K562 (cell line): ENCODE measurements around the gene CPED1. TPM values are rescaled to one million over a fixed set of nuclear protein-coding genes. Genes with fewer than 3 reads are reported as not detected.

Experiments
- ATAC-seq: fragments of 200-7000 bp; cut with Tn5 transposase; 3 replicates; pipeline ENCODE4 v1.9.1; 2020; ENCODE audit warnings: moderate library complexity
- BruUV-seq: library from RNA; stranded (reverse); fragments of 400-500 nt; replicated peaks from 2 replicates; lab custom pipeline; 2021; lab: Mats Ljungman, UMichigan
- CTCF ChIA-PET: fragments of 300-600 bp; formaldehyde crosslinking; extraction: SDS; loops from one replicate; lab custom pipeline; 2021; ENCODE audit warnings: low intra/inter-chr PET ratio; lab: Yijun Ruan, JAX
- POLR2A ChIA-PET: fragments of 300-600, 350-650 bp; sonication (Branson Sonifier 250); formaldehyde crosslinking; extraction: SDS; loops from one replicate; lab custom pipeline; 2021; ENCODE audit warnings: antibody characterized with exemption, inconsistent platforms; lab: Yijun Ruan, JAX
- DNase-seq, 4 experiments: peaks; one replicate each; pipeline versions ENCODE4 v3.0.0 to v3.0.0-alpha.2; 2011 to 2018; ENCODE audit warnings: low spot score in 3 of 4, mixed read lengths in 3 of 4; ENCODE audit errors: extremely low read depth in 1 of 4
- FAIRE-seq: peaks from 2 replicates; lab custom pipeline; 2011; peaks lifted over from hg19 to GRCh38; lab: Jason Lieb, UNC
- H2AFZ ChIP-seq: 2 replicates; pipeline ENCODE4 v1.6.0; 2011; ENCODE audit warnings: low read depth, low read length, control low read depth, inconsistent platforms
- H3K27ac ChIP-seq: fragments of 200-600 bp; 3 replicates; pipeline ENCODE4 v1.8.0; 2011; ENCODE audit warnings: low read depth, mild to moderate bottlenecking, control low read depth, inconsistent platforms, low read length, moderate library complexity, mixed read lengths; ENCODE audit errors: extremely low read depth
- H3K27me3 ChIP-seq, 2 experiments: fragments of 300-600 bp in 1 of 2; 2 replicates in 1 of 2; 3 replicates in 1 of 2; pipeline versions ENCODE4 v1.6.0 to v1.8.0; 2011; ENCODE audit warnings: inconsistent platforms in 2 of 2, low read length in 2 of 2, mild to moderate bottlenecking in 1 of 2, mixed read lengths in 1 of 2, moderate library complexity in 1 of 2; ENCODE audit not compliant: control insufficient read depth in 2 of 2, insufficient read depth in 2 of 2
- H3K36me3 ChIP-seq: fragments of 300-600 bp; 3 replicates; pipeline ENCODE4 v1.8.0; 2011; ENCODE audit warnings: mild to moderate bottlenecking, low read length, inconsistent platforms; ENCODE audit not compliant: control insufficient read depth, insufficient read depth
- H3K4me1 ChIP-seq, 2 experiments: fragments of 200-600 bp in 1 of 2; replicated peaks in 1 of 2; 2 replicates in 1 of 2; 3 replicates in 1 of 2; pipeline versions ENCODE4 v1.5.1 to v1.8.0; 2011; ENCODE audit warnings: inconsistent platforms in 2 of 2, low read length in 2 of 2, mild to moderate bottlenecking in 1 of 2, mixed read lengths in 1 of 2, moderate library complexity in 1 of 2; ENCODE audit not compliant: control insufficient read depth in 2 of 2, insufficient read depth in 2 of 2
- H3K4me2 ChIP-seq: 2 replicates; pipeline ENCODE4 v1.6.1; 2011; ENCODE audit warnings: low read length, control low read depth, inconsistent platforms, mixed read lengths; ENCODE audit not compliant: insufficient read depth
- H3K4me3 ChIP-seq: fragments of 200-600 bp; sonication (generic), shearing (Covaris generic); 2 replicates; pipeline ENCODE4 v1.5.1; 2016; ENCODE audit warnings: control low read depth, inconsistent platforms
- H3K79me2 ChIP-seq: fragments of 200-600 bp; 3 replicates; pipeline ENCODE4 v1.8.0; 2011; ENCODE audit warnings: low read length, inconsistent platforms; ENCODE audit not compliant: control insufficient read depth, insufficient read depth
- H3K9ac ChIP-seq, 2 experiments: 2 replicates each; pipeline versions ENCODE4 v1.6.0 to v1.6.1; 2011; ENCODE audit warnings: low read depth in 2 of 2, low read length in 2 of 2, control low read depth in 1 of 2, inconsistent platforms in 1 of 2, mild to moderate bottlenecking in 1 of 2, mixed read lengths in 1 of 2; ENCODE audit not compliant: insufficient read depth in 1 of 2
- H3K9me1 ChIP-seq: one replicate; pipeline ENCODE4 v1.6.0; 2011; ENCODE audit warnings: inconsistent platforms, mild to moderate bottlenecking, low read length, moderate library complexity; ENCODE audit not compliant: control insufficient read depth, insufficient read depth
- H3K9me3 ChIP-seq: replicated peaks from 2 replicates; pipeline ENCODE4 v1.5.1; 2011; ENCODE audit warnings: low read depth, low read length, inconsistent platforms; ENCODE audit not compliant: control insufficient read depth, insufficient read depth
- H4K20me1 ChIP-seq: replicated peaks from 2 replicates; pipeline ENCODE4 v1.6.1; 2011; ENCODE audit warnings: low read length, inconsistent platforms, mixed read lengths; ENCODE audit not compliant: control insufficient read depth, insufficient read depth
- CBX8 ChIP-seq: fragments of 200-600 bp; sonication (generic); IDR thresholded peaks from 2 replicates; pipeline ENCODE4 v1.6.1; 2012; ENCODE audit warnings: borderline replicate concordance, mixed run types, low read depth, mild to moderate bottlenecking, moderate library complexity, mixed read lengths, low read length, control low read depth, inconsistent platforms; ENCODE audit not compliant: poor library complexity, severe bottlenecking; ENCODE audit errors: extremely low read depth
- CHD1 ChIP-seq: fragments of 200-600 bp; sonication (generic); IDR thresholded peaks from one replicate; pipeline ENCODE4 v1.6.1; 2012; ENCODE audit warnings: mild to moderate bottlenecking, moderate library complexity, low read length, inconsistent platforms
- KDM5B ChIP-seq: fragments of 200-600 bp; sonication (generic); IDR thresholded peaks from 2 replicates; pipeline ENCODE4 v1.6.1; 2012; ENCODE audit warnings: low read depth, mild to moderate bottlenecking, moderate library complexity, low read length, control low read depth, inconsistent platforms; ENCODE audit not compliant: insufficient replicate concordance
- MAFK ChIP-seq: IDR thresholded peaks from 2 replicates; pipeline ENCODE4 v1.6.1; 2011; ENCODE audit warnings: low read length, improper control_type of control experiment
- MIER1 ChIP-seq: fragments of 450-650 bp; IDR thresholded peaks from 2 replicates; pipeline ENCODE4 v1.6.1; 2016; ENCODE audit warnings: antibody characterized with exemption, mild to moderate bottlenecking, low read depth
- NCOA6 ChIP-seq: fragments of 450-650 bp; IDR thresholded peaks from 2 replicates; pipeline ENCODE4 v1.6.1; 2017; ENCODE audit warnings: mild to moderate bottlenecking
- NCOR1 ChIP-seq: fragments of 450-650 bp; IDR thresholded peaks from 2 replicates; pipeline ENCODE4 v1.6.1; 2016; ENCODE audit warnings: mild to moderate bottlenecking, moderate library complexity
- POLR3A ChIP-seq: IDR thresholded peaks from 2 replicates; pipeline ENCODE4 v1.6.1; 2011; ENCODE audit warnings: borderline replicate concordance, mild to moderate bottlenecking, moderate library complexity; ENCODE audit not compliant: insufficient read length, insufficient read depth; ENCODE audit errors: extremely low read depth
- SMARCC2 ChIP-seq: fragments of 450-650 bp; IDR thresholded peaks from 2 replicates; pipeline ENCODE4 v1.6.1; 2017; ENCODE audit warnings: antibody characterized with exemption, moderate library complexity, mild to moderate bottlenecking, low read depth
- ZKSCAN8 ChIP-seq: fragments of 200-800 bp; sonication (Bioruptor generic); IDR thresholded peaks from 2 replicates; pipeline ENCODE4 v1.6.1; 2016; ENCODE audit warnings: missing genetic modification characterization, missing compliant biosample characterization
- ZNF589 ChIP-seq: fragments of 200-800 bp; sonication (Bioruptor generic); IDR thresholded peaks from 2 replicates; pipeline ENCODE4 v1.6.1; 2016; ENCODE audit warnings: low read depth, missing genetic modification characterization, missing compliant biosample characterization
- ZNF644 ChIP-seq: fragments of 200-800 bp; sonication (Bioruptor generic); IDR thresholded peaks from 2 replicates; pipeline ENCODE4 v1.6.1; 2016; ENCODE audit warnings: low read depth, missing genetic modification characterization, missing compliant biosample characterization
- in situ Hi-C: fragments of 300-500 bp; cut with MboI; formaldehyde crosslinking; loops from 4 replicates; pipeline ENCODE4 v1.15.0; 2018; ENCODE audit warnings: inconsistent platforms, mixed read lengths
- intact Hi-C: fragments of 100-400 bp; cut with micrococcal nuclease; formaldehyde crosslinking; loops from 2 replicates; pipeline ENCODE4 v1.14.2; 2022
- polyA plus RNA-seq, 8 experiments: library from polyadenylated mRNA; depleted of rRNA in 4 of 8; stranded (reverse) in 5 of 8; unstranded in 3 of 8; fragments of >200 nt; fragmentation: Nextera tagmentation in 2 of 8; fragmentation: Illumina TruSeq in 1 of 8; extraction: Ambion mirVana in 2 of 8; extraction: Trizol in 1 of 8; gene quantifications; 2 replicates each; pipeline versions ENCODE4 v1.2.1 to v1.2.3, GENCODE V29; 2011 to 2014; ENCODE audit warnings: inconsistent platforms in 1 of 8, missing spikeins in 1 of 8
- total RNA-seq, 7 experiments: library from RNA; depleted of rRNA in 6 of 7; stranded (reverse); fragments of >200 nt in 6 of 7; fragmentation: Illumina TruSeq in 2 of 7; extraction: Trizol in 2 of 7; gene quantifications; 2 replicates each; pipeline versions ENCODE4 v1.2.1 to v1.2.3, GENCODE V29; 2011 to 2021; ENCODE audit warnings: low replicate concordance in 1 of 7
- TF ChIP-seq, protein P1 (sequence below): fragments of 450-650 bp; IDR thresholded peaks from 2 replicates; pipeline ENCODE4 v1.6.1; 2017; ENCODE audit warnings: antibody characterized with exemption, mild to moderate bottlenecking
- TF ChIP-seq, protein P2 (sequence below): fragments of 250-450 bp; sonication (Bioruptor Pico); IDR thresholded peaks from 2 replicates; pipeline ENCODE4 v1.4.0; 2020; ENCODE audit warnings: mild to moderate bottlenecking
- TF ChIP-seq, protein P3 (sequence below): sonication (generic); formaldehyde crosslinking; IDR thresholded peaks from 2 replicates; pipeline ENCODE4 v1.8.0; 2022; ENCODE audit warnings: missing genetic modification reagents, mild to moderate bottlenecking, borderline replicate concordance

Gene CPED1
- total and polyA plus RNA-seq, 9 of the 15 experiments (the other 6 are each of a cell fraction or from before 2014, with no cell fraction given) = 195 to 393 (median 290) TPM

DNA sequence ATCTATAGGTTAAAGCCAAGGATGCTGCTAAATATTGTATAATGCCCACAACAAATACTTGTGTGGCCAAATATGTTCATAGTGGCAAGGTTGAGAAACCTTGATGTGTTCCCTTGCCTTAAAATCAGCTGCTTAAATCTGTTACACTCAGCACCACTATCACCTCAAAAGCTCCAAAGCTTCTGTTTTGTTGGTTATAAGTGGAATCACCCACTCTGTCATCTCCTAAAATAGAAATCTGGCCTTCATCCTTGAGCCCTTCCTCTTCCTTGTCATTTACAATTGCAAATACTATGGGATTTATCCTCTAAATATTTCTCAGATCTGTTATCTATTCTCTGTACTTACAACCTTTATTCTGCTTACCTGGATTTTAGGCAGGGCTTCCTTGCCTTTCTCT is 61.4 kb downstream of the CPED1 start:
- no peaks in the 10 kb centered on the region for H3K27me3 ChIP-seq
- peak overlapping the region in 1 of 2 experiments; percentile 22; a peak in 1 of 4 replicates for H3K9ac ChIP-seq
- POLR2A ChIA-PET = interaction anchor here (0.6 to 2.7 kb wide), 8 partner anchors 9 to 133 kb away, joined by 3 to 16 read pairs (median 6); no protein-coding TSS in a partner anchor
- CTCF ChIA-PET = no interaction called here
- DNase-seq = no peak
- peaks cover 94% of the 10 kb centered on the region for H3K79me2 ChIP-seq
- intact Hi-C loops = no loop called here
- no peak overlapping the region for H3K4me3 ChIP-seq
- H2AFZ ChIP-seq = no peak overlapping the region
- ATAC-seq = no peak
- peak overlapping the region; percentile 72 for H3K4me2 ChIP-seq
- peaks cover 77% of the 10 kb centered on the region for H3K36me3 ChIP-seq
- no peaks in the 10 kb centered on the region for H4K20me1 ChIP-seq
- peaks cover 23 to 57% of the 10 kb centered on the region in 2 experiments for H3K4me1 ChIP-seq
- peak overlapping the region; percentile 69; the same call in 2 of the 3 replicates for H3K27ac ChIP-seq
- no peak for FAIRE-seq
- no TSS peak for BruUV-seq
- peaks cover 2% of the 10 kb centered on the region; the same call in 1 of the 2 replicates for H3K9me3 ChIP-seq
- in situ Hi-C loops = no loop called here
- no peaks in the 10 kb centered on the region for H3K9me1 ChIP-seq
- TF ChIP-seq, protein P1, sequence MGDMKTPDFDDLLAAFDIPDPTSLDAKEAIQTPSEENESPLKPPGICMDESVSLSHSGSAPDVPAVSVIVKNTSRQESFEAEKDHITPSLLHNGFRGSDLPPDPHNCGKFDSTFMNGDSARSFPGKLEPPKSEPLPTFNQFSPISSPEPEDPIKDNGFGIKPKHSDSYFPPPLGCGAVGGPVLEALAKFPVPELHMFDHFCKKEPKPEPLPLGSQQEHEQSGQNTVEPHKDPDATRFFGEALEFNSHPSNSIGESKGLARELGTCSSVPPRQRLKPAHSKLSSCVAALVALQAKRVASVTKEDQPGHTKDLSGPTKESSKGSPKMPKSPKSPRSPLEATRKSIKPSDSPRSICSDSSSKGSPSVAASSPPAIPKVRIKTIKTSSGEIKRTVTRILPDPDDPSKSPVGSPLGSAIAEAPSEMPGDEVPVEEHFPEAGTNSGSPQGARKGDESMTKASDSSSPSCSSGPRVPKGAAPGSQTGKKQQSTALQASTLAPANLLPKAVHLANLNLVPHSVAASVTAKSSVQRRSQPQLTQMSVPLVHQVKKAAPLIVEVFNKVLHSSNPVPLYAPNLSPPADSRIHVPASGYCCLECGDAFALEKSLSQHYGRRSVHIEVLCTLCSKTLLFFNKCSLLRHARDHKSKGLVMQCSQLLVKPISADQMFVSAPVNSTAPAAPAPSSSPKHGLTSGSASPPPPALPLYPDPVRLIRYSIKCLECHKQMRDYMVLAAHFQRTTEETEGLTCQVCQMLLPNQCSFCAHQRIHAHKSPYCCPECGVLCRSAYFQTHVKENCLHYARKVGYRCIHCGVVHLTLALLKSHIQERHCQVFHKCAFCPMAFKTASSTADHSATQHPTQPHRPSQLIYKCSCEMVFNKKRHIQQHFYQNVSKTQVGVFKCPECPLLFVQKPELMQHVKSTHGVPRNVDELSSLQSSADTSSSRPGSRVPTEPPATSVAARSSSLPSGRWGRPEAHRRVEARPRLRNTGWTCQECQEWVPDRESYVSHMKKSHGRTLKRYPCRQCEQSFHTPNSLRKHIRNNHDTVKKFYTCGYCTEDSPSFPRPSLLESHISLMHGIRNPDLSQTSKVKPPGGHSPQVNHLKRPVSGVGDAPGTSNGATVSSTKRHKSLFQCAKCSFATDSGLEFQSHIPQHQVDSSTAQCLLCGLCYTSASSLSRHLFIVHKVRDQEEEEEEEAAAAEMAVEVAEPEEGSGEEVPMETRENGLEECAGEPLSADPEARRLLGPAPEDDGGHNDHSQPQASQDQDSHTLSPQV = no peak
- no peak for TF ChIP-seq NCOR1
- TF ChIP-seq MAFK = no peak
- TF ChIP-seq CHD1 = peak; percentile 25
- no peak for TF ChIP-seq ZNF589 (CRISPR knock-in tag)
- no peak for TF ChIP-seq MIER1
- no peak for TF ChIP-seq SMARCC2
- no peak for TF ChIP-seq POLR3A
- no peak for TF ChIP-seq CBX8
- TF ChIP-seq, protein P2, sequence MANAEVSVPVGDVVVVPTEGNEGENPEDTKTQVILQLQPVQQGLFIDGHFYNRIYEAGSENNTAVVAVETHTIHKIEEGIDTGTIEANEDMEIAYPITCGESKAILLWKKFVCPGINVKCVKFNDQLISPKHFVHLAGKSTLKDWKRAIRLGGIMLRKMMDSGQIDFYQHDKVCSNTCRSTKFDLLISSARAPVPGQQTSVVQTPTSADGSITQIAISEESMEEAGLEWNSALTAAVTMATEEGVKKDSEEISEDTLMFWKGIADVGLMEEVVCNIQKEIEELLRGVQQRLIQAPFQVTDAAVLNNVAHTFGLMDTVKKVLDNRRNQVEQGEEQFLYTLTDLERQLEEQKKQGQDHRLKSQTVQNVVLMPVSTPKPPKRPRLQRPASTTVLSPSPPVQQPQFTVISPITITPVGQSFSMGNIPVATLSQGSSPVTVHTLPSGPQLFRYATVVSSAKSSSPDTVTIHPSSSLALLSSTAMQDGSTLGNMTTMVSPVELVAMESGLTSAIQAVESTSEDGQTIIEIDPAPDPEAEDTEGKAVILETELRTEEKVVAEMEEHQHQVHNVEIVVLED (CRISPR knock-in tag) = no peak
- TF ChIP-seq, protein P3, sequence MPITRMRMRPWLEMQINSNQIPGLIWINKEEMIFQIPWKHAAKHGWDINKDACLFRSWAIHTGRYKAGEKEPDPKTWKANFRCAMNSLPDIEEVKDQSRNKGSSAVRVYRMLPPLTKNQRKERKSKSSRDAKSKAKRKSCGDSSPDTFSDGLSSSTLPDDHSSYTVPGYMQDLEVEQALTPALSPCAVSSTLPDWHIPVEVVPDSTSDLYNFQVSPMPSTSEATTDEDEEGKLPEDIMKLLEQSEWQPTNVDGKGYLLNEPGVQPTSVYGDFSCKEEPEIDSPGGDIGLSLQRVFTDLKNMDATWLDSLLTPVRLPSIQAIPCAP (CRISPR knock-in tag) = no peak
- TF ChIP-seq ZKSCAN8 (CRISPR knock-in tag) = 0 out of 2 replicates have a peak, but pooled peaks have one; percentile 50
- no peak for TF ChIP-seq KDM5B
- TF ChIP-seq NCOA6 = no peak
- TF ChIP-seq ZNF644 (tag) = peak; percentile 54; the same call in 1 of the 2 replicates
